HepG2 (cell line): ENCODE measurements around the gene LSM14B. TPM values are rescaled to one million over a fixed set of nuclear protein-coding genes. Genes with fewer than 3 reads are reported as not detected.

Experiments used
- ATM ChIP-seq: fragments of 450-650 bp; IDR thresholded peaks from 2 replicates; pipeline ENCODE4 v1.7.1; 2017; ENCODE audit warnings: mild to moderate bottlenecking, borderline replicate concordance
- ATRX ChIP-seq: sonication (generic); formaldehyde crosslinking; IDR thresholded peaks from 2 replicates; pipeline ENCODE4 v1.4.0; 2020; ENCODE audit warnings: missing genetic modification reagents, borderline replicate concordance
- EP300 ChIP-seq, 3 experiments: sonication (generic) in 1 of 3; formaldehyde crosslinking in 1 of 3; IDR thresholded peaks; 2 replicates each; pipeline versions ENCODE4 v1.5.1 to v1.6.1; 2011 to 2020; ENCODE audit warnings: low read depth in 2 of 3, low read length in 2 of 3, borderline replicate concordance in 1 of 3, improper control_type of control experiment in 1 of 3, mild to moderate bottlenecking in 1 of 3, missing genetic modification reagents in 1 of 3, moderate library complexity in 1 of 3
- GABPA ChIP-seq, 2 experiments: IDR thresholded peaks; 2 replicates each; pipeline ENCODE4 v1.6.1; 2011 to 2016; ENCODE audit warnings: low read depth in 2 of 2, low read length in 1 of 2, missing biosample characterization in 1 of 2, missing genetic modification characterization in 1 of 2
- HNF4G ChIP-seq, 2 experiments: sonication (generic) in 1 of 2; formaldehyde crosslinking in 1 of 2; IDR thresholded peaks; 2 replicates each; pipeline versions ENCODE4 v1.4.0 to v1.6.1; 2011 to 2020; ENCODE audit warnings: borderline replicate concordance in 2 of 2, low read depth in 2 of 2, mild to moderate bottlenecking in 2 of 2, low read length in 1 of 2, missing genetic modification reagents in 1 of 2, moderate library complexity in 1 of 2
- ISX ChIP-seq: sonication (generic); formaldehyde crosslinking; conservative IDR thresholded peaks from 2 replicates; pipeline ENCODE4 v1.5.0; 2020; ENCODE audit warnings: missing genetic modification reagents
- MIER3 ChIP-seq: IDR thresholded peaks from 2 replicates; pipeline ENCODE4 v1.6.1; 2016; ENCODE audit warnings: missing compliant biosample characterization, borderline replicate concordance
- SMC3 ChIP-seq: IDR thresholded peaks from 2 replicates; pipeline ENCODE4 v1.6.1; 2011; ENCODE audit warnings: low read length, improper control_type of control experiment
- ZFP36L2 ChIP-seq: sonication (generic); formaldehyde crosslinking; IDR thresholded peaks from 2 replicates; pipeline ENCODE4 v1.4.0; 2020; ENCODE audit warnings: missing genetic modification reagents
- ZFP41 ChIP-seq: sonication (generic); formaldehyde crosslinking; IDR thresholded peaks from 2 replicates; pipeline ENCODE4 v1.4.0; 2020; ENCODE audit warnings: mild to moderate bottlenecking, missing genetic modification reagents, borderline replicate concordance
- ZNF232 ChIP-seq: sonication (generic); formaldehyde crosslinking; IDR thresholded peaks from 2 replicates; pipeline ENCODE4 v1.4.0; 2020; ENCODE audit warnings: missing genetic modification reagents, borderline replicate concordance
- ZNF264 ChIP-seq: sonication (generic); formaldehyde crosslinking; IDR thresholded peaks from 2 replicates; pipeline ENCODE4 v1.4.0; 2020; ENCODE audit warnings: missing genetic modification reagents
- ZNF382 ChIP-seq: sonication (generic); formaldehyde crosslinking; IDR thresholded peaks from 2 replicates; pipeline ENCODE4 v1.5.0; 2020; ENCODE audit warnings: missing genetic modification reagents, mild to moderate bottlenecking, borderline replicate concordance
- ZNF44 ChIP-seq: sonication (generic); formaldehyde crosslinking; IDR thresholded peaks from 2 replicates; pipeline ENCODE4 v1.5.1; 2020; ENCODE audit warnings: mild to moderate bottlenecking, missing genetic modification reagents
- ZNF605 ChIP-seq: sonication (generic); formaldehyde crosslinking; IDR thresholded peaks from 2 replicates; pipeline ENCODE4 v1.8.0; 2022; ENCODE audit warnings: mild to moderate bottlenecking, missing genetic modification reagents
- ZNF670 ChIP-seq: sonication (generic); formaldehyde crosslinking; IDR thresholded peaks from 2 replicates; pipeline ENCODE4 v1.8.0; 2022; ENCODE audit warnings: mild to moderate bottlenecking, missing genetic modification reagents, borderline replicate concordance
- ZNF850 ChIP-seq: sonication (generic); formaldehyde crosslinking; conservative IDR thresholded peaks from 2 replicates; pipeline ENCODE4 v1.9.0; 2021; ENCODE audit warnings: mild to moderate bottlenecking, missing genetic modification reagents
- polyA plus RNA-seq, 8 experiments: library from polyadenylated mRNA; depleted of rRNA in 3 of 8; stranded (reverse) in 7 of 8; unstranded in 1 of 8; fragments of >200 nt; fragmentation: Illumina TruSeq in 4 of 8; extraction: Trizol in 4 of 8; gene quantifications; 2 replicates each; pipeline versions ENCODE4 v1.2.1 to v1.2.3, GENCODE V29; 2011 to 2016; ENCODE audit warnings: low read depth in 4 of 8, missing spikeins in 1 of 8, mixed read lengths in 1 of 8; ENCODE audit not compliant: insufficient read depth in 1 of 8
- total RNA-seq, 5 experiments: library from RNA; depleted of rRNA; stranded (reverse); fragments of >200 nt; fragmentation: Illumina TruSeq; extraction: Trizol; gene quantifications; 2 replicates each; pipeline ENCODE4 v1.2.3, GENCODE V29; 2016; ENCODE audit warnings: low read depth in 1 of 5
- TF ChIP-seq, protein P1 (sequence below), 2 experiments: sonication (generic) in 1 of 2; formaldehyde crosslinking in 1 of 2; IDR thresholded peaks; 2 replicates each; pipeline versions ENCODE4 v1.4.0 to v1.6.1; 2018 to 2020; ENCODE audit warnings: missing genetic modification reagents in 2 of 2, borderline replicate concordance in 1 of 2, low read depth in 1 of 2, mild to moderate bottlenecking in 1 of 2, missing biosample characterization in 1 of 2
- TF ChIP-seq, protein P2 (sequence below): sonication (generic); formaldehyde crosslinking; IDR thresholded peaks from 2 replicates; pipeline ENCODE4 v1.5.0; 2020; ENCODE audit warnings: missing genetic modification reagents
- TF ChIP-seq, protein P3 (sequence below): sonication (generic); formaldehyde crosslinking; IDR thresholded peaks from 2 replicates; pipeline ENCODE4 v1.4.0; 2020; ENCODE audit warnings: low read depth, mild to moderate bottlenecking, missing genetic modification reagents

The LSM14B gene
- total and polyA plus RNA-seq, 2 of the 13 experiments (the other 11 are each of a cell fraction or from before 2014, with no cell fraction given) = 43.3 to 79.2 TPM

DNA sequence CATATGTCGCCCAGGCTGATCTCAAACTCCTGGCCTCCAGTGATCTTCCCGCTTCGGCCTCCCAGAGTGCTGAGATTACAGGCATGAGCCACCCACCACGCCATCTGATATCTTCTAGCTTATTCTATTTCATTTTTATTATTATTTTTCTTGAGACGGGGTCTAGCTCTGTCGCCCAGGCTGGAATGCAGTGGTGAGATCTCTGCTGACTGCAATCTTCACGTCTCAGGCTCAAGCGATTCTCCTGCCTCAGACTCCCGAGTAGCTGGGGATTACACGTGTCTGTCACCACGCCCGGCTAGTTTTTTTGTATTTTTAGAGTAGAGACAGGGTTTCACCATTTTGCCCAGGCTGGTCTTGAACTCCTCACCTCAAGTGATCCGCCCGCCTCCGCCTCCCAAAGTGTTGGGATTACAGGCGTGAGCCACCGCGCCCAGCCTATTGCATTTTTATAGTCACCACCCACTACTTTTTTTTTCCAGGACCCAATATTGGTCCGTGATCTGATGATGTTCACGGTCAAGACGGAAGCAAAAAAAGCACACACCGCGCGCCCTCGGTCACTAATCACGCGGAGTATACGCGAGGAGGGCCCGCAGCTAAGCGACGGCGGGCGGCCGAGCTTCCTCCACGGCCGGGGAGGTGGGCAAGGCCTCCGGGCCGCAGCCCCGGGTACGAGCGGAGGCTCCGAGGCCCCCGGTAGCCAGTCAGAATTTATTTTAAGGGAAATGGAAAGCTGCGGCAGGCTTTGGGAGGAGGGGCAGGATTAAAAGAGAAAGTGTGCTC, 1.1 kb upstream of the LSM14B start (continued):
- TF ChIP-seq, protein P1, sequence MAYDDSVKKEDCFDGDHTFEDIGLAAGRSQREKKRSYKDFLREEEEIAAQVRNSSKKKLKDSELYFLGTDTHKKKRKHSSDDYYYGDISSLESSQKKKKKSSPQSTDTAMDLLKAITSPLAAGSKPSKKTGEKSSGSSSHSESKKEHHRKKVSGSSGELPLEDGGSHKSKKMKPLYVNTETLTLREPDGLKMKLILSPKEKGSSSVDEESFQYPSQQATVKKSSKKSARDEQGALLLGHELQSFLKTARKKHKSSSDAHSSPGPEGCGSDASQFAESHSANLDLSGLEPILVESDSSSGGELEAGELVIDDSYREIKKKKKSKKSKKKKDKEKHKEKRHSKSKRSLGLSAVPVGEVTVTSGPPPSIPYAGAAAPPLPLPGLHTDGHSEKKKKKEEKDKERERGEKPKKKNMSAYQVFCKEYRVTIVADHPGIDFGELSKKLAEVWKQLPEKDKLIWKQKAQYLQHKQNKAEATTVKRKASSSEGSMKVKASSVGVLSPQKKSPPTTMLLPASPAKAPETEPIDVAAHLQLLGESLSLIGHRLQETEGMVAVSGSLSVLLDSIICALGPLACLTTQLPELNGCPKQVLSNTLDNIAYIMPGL (CRISPR knock-in tag; IDR thresholded peaks at IDR 0.05; ENCODE audit: borderline replicate concordance in 1 of 2, low read depth in 1 of 2) = 0 out of 4 replicates have a peak, but pooled peaks of 1 of the 2 experiments have one; percentile 20
- TF ChIP-seq ZFP36L2 (CRISPR knock-in tag) (no peak), ATRX (no peak), ZNF670 (CRISPR knock-in tag) (peak; percentile 89; the same call in 1 of the 2 replicates), ISX (CRISPR knock-in tag) (no peak), ZNF382 (CRISPR knock-in tag) (no peak), SMC3 (no peak), ZNF44 (CRISPR knock-in tag) (peak; percentile 87; the same call in 1 of the 2 replicates), EP300 (IDR thresholded peaks at IDR 0.05; ENCODE audit: low read depth in 2 of 2, low read length in 2 of 2) (no peak), EP300 (CRISPR knock-in tag; IDR thresholded peaks at IDR 0.05; ENCODE audit: borderline replicate concordance) (peak; percentile 10; the same call in 1 of the 2 replicates), GABPA (IDR thresholded peaks at IDR 0.05; ENCODE audit: low read depth, low read length) (no peak), GABPA (CRISPR knock-in tag; IDR thresholded peaks at IDR 0.05; ENCODE audit: low read depth) (no peak), ZFP41 (CRISPR knock-in tag) (no peak; the same call in 1 of the 2 replicates), MIER3 (CRISPR knock-in tag) (no peak; the same call in 1 of the 2 replicates), ZNF850 (CRISPR knock-in tag) (0 out of 2 replicates have a peak, but pooled peaks have one; percentile 42), ZNF232 (no peak), ATM (no peak), HNF4G (IDR thresholded peaks at IDR 0.05; ENCODE audit: borderline replicate concordance, low read depth, low read length) (no peak), HNF4G (CRISPR knock-in tag; IDR thresholded peaks at IDR 0.05; ENCODE audit: borderline replicate concordance, low read depth) (0 out of 2 replicates have a peak, but pooled peaks have one; percentile 8), ZNF264 (CRISPR knock-in tag) (no peak), ZNF605 (peak; percentile 55; the same call in 1 of the 2 replicates)
- TF ChIP-seq, protein P2, sequence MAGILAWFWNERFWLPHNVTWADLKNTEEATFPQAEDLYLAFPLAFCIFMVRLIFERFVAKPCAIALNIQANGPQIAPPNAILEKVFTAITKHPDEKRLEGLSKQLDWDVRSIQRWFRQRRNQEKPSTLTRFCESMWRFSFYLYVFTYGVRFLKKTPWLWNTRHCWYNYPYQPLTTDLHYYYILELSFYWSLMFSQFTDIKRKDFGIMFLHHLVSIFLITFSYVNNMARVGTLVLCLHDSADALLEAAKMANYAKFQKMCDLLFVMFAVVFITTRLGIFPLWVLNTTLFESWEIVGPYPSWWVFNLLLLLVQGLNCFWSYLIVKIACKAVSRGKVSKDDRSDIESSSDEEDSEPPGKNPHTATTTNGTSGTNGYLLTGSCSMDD = no peak
- TF ChIP-seq, protein P3, sequence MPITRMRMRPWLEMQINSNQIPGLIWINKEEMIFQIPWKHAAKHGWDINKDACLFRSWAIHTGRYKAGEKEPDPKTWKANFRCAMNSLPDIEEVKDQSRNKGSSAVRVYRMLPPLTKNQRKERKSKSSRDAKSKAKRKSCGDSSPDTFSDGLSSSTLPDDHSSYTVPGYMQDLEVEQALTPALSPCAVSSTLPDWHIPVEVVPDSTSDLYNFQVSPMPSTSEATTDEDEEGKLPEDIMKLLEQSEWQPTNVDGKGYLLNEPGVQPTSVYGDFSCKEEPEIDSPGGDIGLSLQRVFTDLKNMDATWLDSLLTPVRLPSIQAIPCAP = no peak
